ENCODE results near the gene PDRG1.

DNA sequence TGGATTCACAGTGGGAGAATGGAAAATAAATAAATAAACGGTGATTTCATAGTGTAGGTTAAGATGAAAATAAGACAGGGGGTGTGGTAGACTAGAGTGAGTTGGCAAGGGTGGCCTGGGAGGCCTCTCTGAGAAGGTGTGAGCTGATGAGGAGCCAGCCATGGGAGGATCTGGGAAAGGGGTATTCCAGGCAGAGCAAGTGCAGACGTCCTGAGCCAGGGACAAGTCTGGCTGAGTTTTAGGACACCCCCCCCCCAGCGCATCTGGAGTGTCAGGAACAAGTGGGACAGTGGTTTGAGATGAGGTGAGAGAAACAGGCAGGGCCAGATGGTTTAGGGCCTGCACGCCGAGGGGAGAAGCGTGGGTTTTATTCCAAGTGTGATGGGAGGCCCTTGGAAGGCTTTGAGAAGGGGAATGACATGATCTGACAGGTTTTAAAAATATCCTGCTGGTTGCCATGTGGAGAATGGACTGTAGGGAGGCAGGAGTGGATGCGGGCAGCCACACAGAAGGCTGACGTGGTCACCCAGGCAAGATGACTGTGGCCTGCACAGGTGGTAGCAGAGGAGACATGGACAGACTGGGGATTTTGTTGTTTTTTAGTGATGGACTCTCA is 37.3 kb upstream of the PDRG1 start:
- TF ChIP-seq, protein P1, sequence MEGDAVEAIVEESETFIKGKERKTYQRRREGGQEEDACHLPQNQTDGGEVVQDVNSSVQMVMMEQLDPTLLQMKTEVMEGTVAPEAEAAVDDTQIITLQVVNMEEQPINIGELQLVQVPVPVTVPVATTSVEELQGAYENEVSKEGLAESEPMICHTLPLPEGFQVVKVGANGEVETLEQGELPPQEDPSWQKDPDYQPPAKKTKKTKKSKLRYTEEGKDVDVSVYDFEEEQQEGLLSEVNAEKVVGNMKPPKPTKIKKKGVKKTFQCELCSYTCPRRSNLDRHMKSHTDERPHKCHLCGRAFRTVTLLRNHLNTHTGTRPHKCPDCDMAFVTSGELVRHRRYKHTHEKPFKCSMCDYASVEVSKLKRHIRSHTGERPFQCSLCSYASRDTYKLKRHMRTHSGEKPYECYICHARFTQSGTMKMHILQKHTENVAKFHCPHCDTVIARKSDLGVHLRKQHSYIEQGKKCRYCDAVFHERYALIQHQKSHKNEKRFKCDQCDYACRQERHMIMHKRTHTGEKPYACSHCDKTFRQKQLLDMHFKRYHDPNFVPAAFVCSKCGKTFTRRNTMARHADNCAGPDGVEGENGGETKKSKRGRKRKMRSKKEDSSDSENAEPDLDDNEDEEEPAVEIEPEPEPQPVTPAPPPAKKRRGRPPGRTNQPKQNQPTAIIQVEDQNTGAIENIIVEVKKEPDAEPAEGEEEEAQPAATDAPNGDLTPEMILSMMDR (IDR thresholded peaks at IDR 0.05; ENCODE audit: low read depth, low read length): no peak
- no peak for TF ChIP-seq EZH2phosphoT487 (IDR thresholded peaks at IDR 0.05; ENCODE audit: low read depth)

Measured in OCI-LY3 (cell line).